HL-60 (cell line): ENCODE measurements around the gene LHCGR.

Experiments
- DNase-seq, 2 experiments: peaks; one replicate each; pipeline ENCODE4 v3.0.0-alpha.2; 2010 to 2020; ENCODE audit warnings: low read depth in 1 of 2, low spot score in 1 of 2
- H3K27ac ChIP-seq: fragments of 250-450 bp; sonication (Bioruptor Pico); replicated peaks from 2 replicates; pipeline ENCODE4 v1.5.1; 2020; ENCODE audit warnings: mild to moderate bottlenecking, moderate library complexity
- H3K27me3 ChIP-seq: fragments of 250-450 bp; sonication (Bioruptor Pico); 2 replicates; pipeline ENCODE4 v1.5.1; 2021; ENCODE audit warnings: mild to moderate bottlenecking, moderate library complexity; ENCODE audit not compliant: insufficient read depth, poor library complexity, severe bottlenecking
- H3K4me3 ChIP-seq: replicated peaks from 2 replicates; pipeline ENCODE4 v1.5.1; 2011; ENCODE audit warnings: mild to moderate bottlenecking, control low read depth, low read length; ENCODE audit not compliant: insufficient read depth
- GABPA ChIP-seq: IDR thresholded peaks from 2 replicates; pipeline ENCODE4 v1.6.1; 2012; ENCODE audit warnings: low read depth
- POLR2AphosphoS5 ChIP-seq: IDR thresholded peaks from 2 replicates; pipeline ENCODE4 v1.6.1; 2012; ENCODE audit warnings: low read depth
- SPI1 ChIP-seq: IDR thresholded peaks from 2 replicates; pipeline ENCODE4 v1.6.1; 2012; ENCODE audit warnings: low read depth, mild to moderate bottlenecking, borderline replicate concordance
- TF ChIP-seq, protein P1 (sequence below): IDR thresholded peaks from one replicate; pipeline ENCODE4 v1.5.1; 2011; ENCODE audit warnings: low read length, control low read depth, inconsistent platforms; ENCODE audit not compliant: insufficient read depth
- TF ChIP-seq, protein P2 (sequence below): IDR thresholded peaks from 2 replicates; pipeline ENCODE4 v1.6.1; 2012; ENCODE audit warnings: low read depth; ENCODE audit not compliant: insufficient replicate concordance

LHCGR gene

DNA sequence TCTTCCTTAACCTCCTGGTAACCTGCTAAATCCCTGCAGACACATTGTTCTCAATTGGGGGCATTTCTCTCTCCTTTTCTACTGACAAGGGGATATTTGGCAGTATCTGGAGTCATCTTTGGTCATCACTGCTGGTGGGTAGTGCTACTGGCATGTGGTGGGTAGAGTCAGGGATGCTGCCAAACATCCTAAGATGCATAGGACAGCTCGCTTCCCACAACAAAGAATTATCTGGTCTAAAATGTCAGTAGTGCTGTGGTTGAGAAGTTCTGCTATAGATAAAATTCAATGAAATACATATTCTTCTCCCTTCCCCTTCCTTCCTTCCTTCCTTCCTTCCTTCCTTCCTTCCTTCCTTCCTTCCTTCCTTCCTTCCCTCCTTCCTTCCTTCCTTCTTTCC lies 18.7 kb upstream of the LHCGR start:
- Histone ChIP-seq H3K27me3 (peaks cover 3% of the 10 kb centered on the region), H3K4me3 (no peak overlapping the region), H3K27ac (no peak overlapping the region)
- TF ChIP-seq, protein P1, sequence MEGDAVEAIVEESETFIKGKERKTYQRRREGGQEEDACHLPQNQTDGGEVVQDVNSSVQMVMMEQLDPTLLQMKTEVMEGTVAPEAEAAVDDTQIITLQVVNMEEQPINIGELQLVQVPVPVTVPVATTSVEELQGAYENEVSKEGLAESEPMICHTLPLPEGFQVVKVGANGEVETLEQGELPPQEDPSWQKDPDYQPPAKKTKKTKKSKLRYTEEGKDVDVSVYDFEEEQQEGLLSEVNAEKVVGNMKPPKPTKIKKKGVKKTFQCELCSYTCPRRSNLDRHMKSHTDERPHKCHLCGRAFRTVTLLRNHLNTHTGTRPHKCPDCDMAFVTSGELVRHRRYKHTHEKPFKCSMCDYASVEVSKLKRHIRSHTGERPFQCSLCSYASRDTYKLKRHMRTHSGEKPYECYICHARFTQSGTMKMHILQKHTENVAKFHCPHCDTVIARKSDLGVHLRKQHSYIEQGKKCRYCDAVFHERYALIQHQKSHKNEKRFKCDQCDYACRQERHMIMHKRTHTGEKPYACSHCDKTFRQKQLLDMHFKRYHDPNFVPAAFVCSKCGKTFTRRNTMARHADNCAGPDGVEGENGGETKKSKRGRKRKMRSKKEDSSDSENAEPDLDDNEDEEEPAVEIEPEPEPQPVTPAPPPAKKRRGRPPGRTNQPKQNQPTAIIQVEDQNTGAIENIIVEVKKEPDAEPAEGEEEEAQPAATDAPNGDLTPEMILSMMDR = no peak
- TF ChIP-seq SPI1 (no peak), POLR2AphosphoS5 (no peak), GABPA (no peak)
- TF ChIP-seq, protein P2, sequence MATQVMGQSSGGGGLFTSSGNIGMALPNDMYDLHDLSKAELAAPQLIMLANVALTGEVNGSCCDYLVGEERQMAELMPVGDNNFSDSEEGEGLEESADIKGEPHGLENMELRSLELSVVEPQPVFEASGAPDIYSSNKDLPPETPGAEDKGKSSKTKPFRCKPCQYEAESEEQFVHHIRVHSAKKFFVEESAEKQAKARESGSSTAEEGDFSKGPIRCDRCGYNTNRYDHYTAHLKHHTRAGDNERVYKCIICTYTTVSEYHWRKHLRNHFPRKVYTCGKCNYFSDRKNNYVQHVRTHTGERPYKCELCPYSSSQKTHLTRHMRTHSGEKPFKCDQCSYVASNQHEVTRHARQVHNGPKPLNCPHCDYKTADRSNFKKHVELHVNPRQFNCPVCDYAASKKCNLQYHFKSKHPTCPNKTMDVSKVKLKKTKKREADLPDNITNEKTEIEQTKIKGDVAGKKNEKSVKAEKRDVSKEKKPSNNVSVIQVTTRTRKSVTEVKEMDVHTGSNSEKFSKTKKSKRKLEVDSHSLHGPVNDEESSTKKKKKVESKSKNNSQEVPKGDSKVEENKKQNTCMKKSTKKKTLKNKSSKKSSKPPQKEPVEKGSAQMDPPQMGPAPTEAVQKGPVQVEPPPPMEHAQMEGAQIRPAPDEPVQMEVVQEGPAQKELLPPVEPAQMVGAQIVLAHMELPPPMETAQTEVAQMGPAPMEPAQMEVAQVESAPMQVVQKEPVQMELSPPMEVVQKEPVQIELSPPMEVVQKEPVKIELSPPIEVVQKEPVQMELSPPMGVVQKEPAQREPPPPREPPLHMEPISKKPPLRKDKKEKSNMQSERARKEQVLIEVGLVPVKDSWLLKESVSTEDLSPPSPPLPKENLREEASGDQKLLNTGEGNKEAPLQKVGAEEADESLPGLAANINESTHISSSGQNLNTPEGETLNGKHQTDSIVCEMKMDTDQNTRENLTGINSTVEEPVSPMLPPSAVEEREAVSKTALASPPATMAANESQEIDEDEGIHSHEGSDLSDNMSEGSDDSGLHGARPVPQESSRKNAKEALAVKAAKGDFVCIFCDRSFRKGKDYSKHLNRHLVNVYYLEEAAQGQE = no peak
- no peak for DNase-seq

DNA sequence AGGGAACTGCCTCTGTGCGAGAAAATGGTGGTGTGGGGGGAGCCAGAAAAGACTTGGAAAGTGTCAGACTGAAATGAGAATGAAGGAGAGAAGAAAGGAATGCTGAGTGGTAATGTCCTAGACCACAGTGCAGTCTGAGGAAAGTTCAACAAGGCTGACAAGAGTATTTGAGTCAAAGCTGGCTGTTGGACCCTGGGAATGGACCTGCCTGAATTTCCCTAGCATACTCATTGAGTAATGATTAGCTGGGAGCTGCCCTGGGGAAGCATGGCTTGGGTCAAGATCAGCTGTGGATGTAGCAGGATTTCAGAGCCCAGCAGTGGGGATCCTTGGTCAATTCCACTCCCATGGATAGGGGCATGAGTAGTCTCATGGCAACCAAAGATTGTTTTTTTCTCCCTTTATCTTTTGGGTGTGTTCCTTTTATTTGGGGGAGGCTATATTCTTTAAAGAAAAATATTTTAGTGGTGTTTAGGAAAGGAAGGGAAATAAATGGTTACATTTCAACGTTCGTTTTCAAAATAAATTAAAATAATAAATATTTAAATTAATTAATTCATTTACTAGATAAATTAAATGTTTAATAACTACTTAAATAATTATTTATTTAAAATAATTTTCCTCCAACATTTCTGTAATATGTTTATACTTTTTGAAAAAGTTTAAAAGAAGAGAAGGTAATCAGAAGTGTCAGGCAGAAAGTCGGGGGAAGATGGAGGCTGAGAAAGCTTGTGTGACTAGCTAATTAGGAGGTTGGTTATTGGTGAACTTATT lies 15.9 kb upstream of the LHCGR start:
- TF ChIP-seq SPI1 = no peak
- TF ChIP-seq, protein P1 = no peak
- no peak for TF ChIP-seq POLR2AphosphoS5
- TF ChIP-seq, protein P2 = no peak
- no peak for TF ChIP-seq GABPA
- no peak overlapping the region for H3K4me3 ChIP-seq
- no peak for DNase-seq
- peaks cover 3% of the 10 kb centered on the region for H3K27me3 ChIP-seq
- no peak overlapping the region for H3K27ac ChIP-seq

DNA sequence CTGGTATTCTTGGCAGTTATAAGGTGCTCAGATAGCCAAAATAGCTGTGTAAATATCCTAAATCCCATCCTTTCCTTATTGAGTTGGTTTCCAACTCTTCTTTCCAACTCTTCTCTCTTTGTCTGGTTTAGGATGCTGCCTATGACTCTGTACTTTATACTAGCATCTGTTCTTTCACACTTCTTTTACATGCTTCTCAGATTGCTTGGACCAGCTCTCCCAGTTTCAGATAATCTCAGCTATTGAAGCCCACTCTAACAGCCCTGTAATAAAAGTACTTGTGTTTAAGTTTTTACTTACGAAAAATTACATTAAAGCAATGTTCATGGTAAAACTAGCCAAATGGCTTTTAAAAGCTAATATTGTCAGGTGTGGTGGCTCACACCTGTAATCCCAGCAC lies 14.7 kb upstream of the LHCGR start:
- no peak overlapping the region for H3K27ac ChIP-seq
- TF ChIP-seq POLR2AphosphoS5 = no peak
- no peak for TF ChIP-seq GABPA
- TF ChIP-seq, protein P1 = no peak
- no peak for TF ChIP-seq SPI1
- TF ChIP-seq, protein P2 = no peak
- no peak for DNase-seq
- peaks cover 3% of the 10 kb centered on the region for H3K27me3 ChIP-seq
- H3K4me3 ChIP-seq = no peak overlapping the region
